ENCODE data around the gene CDK5R1.

Gene CDK5R1

DNA sequence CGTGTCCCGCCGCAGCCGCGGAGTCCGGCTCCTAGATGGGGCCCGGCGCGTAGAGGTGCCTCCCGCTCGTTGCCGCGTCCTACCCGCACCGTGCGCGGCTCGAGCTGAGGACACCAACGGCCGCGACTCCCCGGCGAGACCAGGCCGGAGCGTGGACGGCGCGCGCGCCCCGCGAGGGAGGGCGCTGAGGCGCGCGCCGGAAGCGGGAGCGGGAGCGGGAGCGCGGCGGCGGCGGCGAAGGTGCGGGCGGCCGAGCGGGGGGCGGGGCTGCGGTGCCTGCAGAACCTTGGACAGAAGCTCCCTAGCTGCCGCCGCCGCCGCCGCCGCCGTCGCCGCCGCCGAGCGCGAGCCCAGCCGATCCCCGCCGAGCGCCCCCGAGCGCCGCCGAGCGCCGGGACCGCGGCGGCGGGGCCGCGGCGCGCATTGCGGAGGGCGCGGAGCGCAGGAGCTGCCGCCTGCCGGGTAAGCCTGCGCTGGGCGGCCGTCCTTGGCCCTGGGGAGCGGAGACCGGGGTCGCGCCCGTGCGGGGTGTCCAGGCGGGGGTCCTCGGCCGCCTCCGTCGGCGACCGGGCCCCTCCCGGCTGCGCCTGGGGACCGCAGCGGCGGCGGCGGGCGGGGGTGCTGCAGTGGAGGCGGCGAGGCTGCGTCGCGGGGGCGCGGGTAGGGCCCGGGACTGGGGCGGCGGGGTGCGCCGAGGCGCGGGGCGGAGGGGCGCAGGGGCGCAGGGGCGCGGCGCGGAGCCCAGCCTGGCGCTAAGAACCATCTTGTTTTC, at the start of gene CDK5R1:
TSS of gene CDK5R1 (plus strand) at position 293 of the 772 bp plus-strand sequence. CDS start 628 bp downstream, outside the sequence.
- Histone ChIP-seq H4K20me1 (ENCODE audit: insufficient read depth, low read length, poor library complexity, severe bottlenecking) (no peaks in the 10 kb centered on the region), H3K4me3 (ENCODE audit: low read length, poor library complexity, severe bottlenecking) (peak within 1 kb of the TSS; percentile 52), H3K4me1 (ENCODE audit: insufficient read depth, low read length, poor library complexity, severe bottlenecking) (no peaks in the 10 kb centered on the region), H3K79me2 (ENCODE audit: insufficient read depth, low read length) (no peaks in the 10 kb centered on the region), H3F3A (ENCODE audit: low read depth) (no peaks in the 10 kb centered on the region), H3K27me3 (ENCODE audit: insufficient read depth, low read length, poor library complexity, severe bottlenecking) (no peaks in the 10 kb centered on the region), H3K36me3 (ENCODE audit: insufficient read depth, low read length) (no peaks in the 10 kb centered on the region; the same call in 1 of the 2 replicates), H3K9me2 (replicated peaks; ENCODE audit: low read depth, low read length) (no peaks in the 10 kb centered on the region), H3K9me3 (ENCODE audit: insufficient read depth, low read depth, low read length) (no peaks in the 10 kb centered on the region), H3K4me2 (ENCODE audit: low read depth, low read length, poor library complexity, severe bottlenecking) (peak within 1 kb of the TSS; percentile 40), H2AFZ (ENCODE audit: low read length) (no peak within 1 kb of the TSS), H3K9ac (ENCODE audit: low read depth, low read length, poor library complexity, severe bottlenecking) (peak within 1 kb of the TSS; percentile 27)
- TF ChIP-seq, protein P1, sequence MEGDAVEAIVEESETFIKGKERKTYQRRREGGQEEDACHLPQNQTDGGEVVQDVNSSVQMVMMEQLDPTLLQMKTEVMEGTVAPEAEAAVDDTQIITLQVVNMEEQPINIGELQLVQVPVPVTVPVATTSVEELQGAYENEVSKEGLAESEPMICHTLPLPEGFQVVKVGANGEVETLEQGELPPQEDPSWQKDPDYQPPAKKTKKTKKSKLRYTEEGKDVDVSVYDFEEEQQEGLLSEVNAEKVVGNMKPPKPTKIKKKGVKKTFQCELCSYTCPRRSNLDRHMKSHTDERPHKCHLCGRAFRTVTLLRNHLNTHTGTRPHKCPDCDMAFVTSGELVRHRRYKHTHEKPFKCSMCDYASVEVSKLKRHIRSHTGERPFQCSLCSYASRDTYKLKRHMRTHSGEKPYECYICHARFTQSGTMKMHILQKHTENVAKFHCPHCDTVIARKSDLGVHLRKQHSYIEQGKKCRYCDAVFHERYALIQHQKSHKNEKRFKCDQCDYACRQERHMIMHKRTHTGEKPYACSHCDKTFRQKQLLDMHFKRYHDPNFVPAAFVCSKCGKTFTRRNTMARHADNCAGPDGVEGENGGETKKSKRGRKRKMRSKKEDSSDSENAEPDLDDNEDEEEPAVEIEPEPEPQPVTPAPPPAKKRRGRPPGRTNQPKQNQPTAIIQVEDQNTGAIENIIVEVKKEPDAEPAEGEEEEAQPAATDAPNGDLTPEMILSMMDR (conservative IDR thresholded peaks at IDR 0.05; ENCODE audit: low read length): no peak
- no peak for TF ChIP-seq EZH2phosphoT487 (IDR thresholded peaks at IDR 0.05; ENCODE audit: borderline replicate concordance)

DNA sequence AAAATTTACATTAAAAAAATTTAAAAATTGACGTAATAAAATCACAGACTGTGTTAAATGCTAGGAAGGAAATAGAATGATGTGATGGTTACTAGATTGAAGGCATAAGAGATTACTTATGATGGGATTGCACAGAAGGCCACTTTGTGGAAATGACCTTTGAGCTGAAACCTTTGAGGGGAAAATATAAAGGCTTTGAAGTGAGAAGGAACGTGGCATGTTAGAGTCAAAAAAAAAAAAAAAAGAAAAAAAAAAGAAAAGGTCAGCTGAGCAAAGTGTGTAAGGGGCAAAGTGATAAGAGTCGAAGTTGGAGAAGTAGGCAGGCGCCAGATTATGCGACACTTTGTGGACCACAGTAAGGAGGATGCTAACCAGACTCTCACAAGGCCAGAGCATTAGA, 46.1 kb upstream of the CDK5R1 start:
- Histone ChIP-seq H3F3A (ENCODE audit: low read depth) (no peaks in the 10 kb centered on the region), H2AFZ (ENCODE audit: low read length) (no peak overlapping the region), H3K4me1 (ENCODE audit: insufficient read depth, low read length, poor library complexity, severe bottlenecking) (peaks cover 5% of the 10 kb centered on the region), H3K9me2 (replicated peaks; ENCODE audit: low read depth, low read length) (no peaks in the 10 kb centered on the region), H4K20me1 (ENCODE audit: insufficient read depth, low read length, poor library complexity, severe bottlenecking) (peaks cover 12% of the 10 kb centered on the region), H3K4me3 (ENCODE audit: low read length, poor library complexity, severe bottlenecking) (no peak overlapping the region), H3K79me2 (ENCODE audit: insufficient read depth, low read length) (peaks cover 14% of the 10 kb centered on the region), H3K9me3 (ENCODE audit: insufficient read depth, low read depth, low read length) (no peaks in the 10 kb centered on the region), H3K9ac (ENCODE audit: low read depth, low read length, poor library complexity, severe bottlenecking) (no peak overlapping the region), H3K4me2 (ENCODE audit: low read depth, low read length, poor library complexity, severe bottlenecking) (no peak overlapping the region), H3K36me3 (ENCODE audit: insufficient read depth, low read length) (no peaks in the 10 kb centered on the region), H3K27me3 (ENCODE audit: insufficient read depth, low read length, poor library complexity, severe bottlenecking) (peaks cover 4% of the 10 kb centered on the region)
- no peak for TF ChIP-seq EZH2phosphoT487 (IDR thresholded peaks at IDR 0.05; ENCODE audit: borderline replicate concordance)
- TF ChIP-seq, protein P1 (conservative IDR thresholded peaks at IDR 0.05; ENCODE audit: low read length): no peak

DNA sequence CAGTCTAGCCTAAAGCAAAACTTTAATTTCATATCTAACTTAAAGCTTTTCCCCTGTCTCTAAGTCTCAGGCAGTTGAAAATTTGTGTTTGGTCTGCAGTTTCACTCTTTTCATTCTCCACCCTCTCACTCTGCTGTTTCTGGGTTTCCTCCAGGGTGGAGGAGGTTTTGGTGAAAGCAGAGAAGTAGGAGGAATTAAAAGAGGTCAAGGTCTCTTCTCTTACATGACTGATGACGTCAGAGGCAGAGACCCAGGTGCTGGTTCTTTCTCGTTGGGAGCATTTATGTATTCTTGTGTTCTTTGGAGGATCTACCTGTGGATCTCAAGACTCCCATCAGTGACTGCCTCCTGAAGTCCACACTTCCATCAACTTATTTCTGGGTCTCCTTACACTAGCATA, 44.9 kb upstream of the CDK5R1 start:
- no peak overlapping the region for H3K4me2 ChIP-seq (ENCODE audit: low read depth, low read length, poor library complexity, severe bottlenecking)
- no peak overlapping the region for H2AFZ ChIP-seq (ENCODE audit: low read length)
- TF ChIP-seq EZH2phosphoT487 (IDR thresholded peaks at IDR 0.05; ENCODE audit: borderline replicate concordance): no peak
- TF ChIP-seq, protein P1 (conservative IDR thresholded peaks at IDR 0.05; ENCODE audit: low read length): no peak
- no peaks in the 10 kb centered on the region for H3F3A ChIP-seq (ENCODE audit: low read depth)
- peaks cover 16% of the 10 kb centered on the region for H3K4me1 ChIP-seq (ENCODE audit: insufficient read depth, low read length, poor library complexity, severe bottlenecking)
- no peaks in the 10 kb centered on the region for H3K36me3 ChIP-seq (ENCODE audit: insufficient read depth, low read length)
- no peak overlapping the region for H3K9ac ChIP-seq (ENCODE audit: low read depth, low read length, poor library complexity, severe bottlenecking)
- H3K27me3 ChIP-seq (ENCODE audit: insufficient read depth, low read length, poor library complexity, severe bottlenecking): peaks cover 4% of the 10 kb centered on the region
- H4K20me1 ChIP-seq (ENCODE audit: insufficient read depth, low read length, poor library complexity, severe bottlenecking): peaks cover 24% of the 10 kb centered on the region
- no peak overlapping the region for H3K4me3 ChIP-seq (ENCODE audit: low read length, poor library complexity, severe bottlenecking)
- H3K9me2 ChIP-seq (replicated peaks; ENCODE audit: low read depth, low read length): no peaks in the 10 kb centered on the region
- H3K79me2 ChIP-seq (ENCODE audit: insufficient read depth, low read length): peaks cover 26% of the 10 kb centered on the region
- H3K9me3 ChIP-seq (ENCODE audit: insufficient read depth, low read depth, low read length): no peaks in the 10 kb centered on the region
